Activated T-cell treated with anti-CD3 and anti-CD28 coated beads for 4 hours (primary cell): Measurements from ENCODE around the gene NRXN3.

ENCODE experiments used
- DNase-seq: peaks from one replicate; pipeline ENCODE4 v3.0.0-alpha.2; 2020

Gene NRXN3

GRCh38 chr14:79690960-79691359, 1520.8 kb downstream of the NRXN3 start:
- DNase-seq: no peak

- DNase-seq: no peak
Observed at GRCh38 chr14:79693935-79694334, 1523.8 kb downstream of the NRXN3 start.

GRCh38 chr14:79695307-79695706, 1525.1 kb downstream of the NRXN3 start:
- no peak for DNase-seq

- no peak for DNase-seq
Observed at GRCh38 chr14:79698298-79698711, 1528.1 kb downstream of the NRXN3 start.

GRCh38 chr14:79699206-79699605, 1529.0 kb downstream of the NRXN3 start:
- no peak for DNase-seq

- no peak for DNase-seq
Observed at GRCh38 chr14:79701371-79701770, 1531.2 kb downstream of the NRXN3 start.

GRCh38 chr14:79702197-79702596, 1532.0 kb downstream of the NRXN3 start:
- DNase-seq: no peak

GRCh38 chr14:79703209-79703608, 1533.0 kb downstream of the NRXN3 start:
- no peak for DNase-seq

- no peak for DNase-seq
Observed at GRCh38 chr14:79704041-79704807, 1534.1 kb downstream of the NRXN3 start.

GRCh38 chr14:79705126-79705894, 1535.1 kb downstream of the NRXN3 start:
- no peak for DNase-seq

- no peak for DNase-seq
Observed at GRCh38 chr14:79706382-79706781, 1536.2 kb downstream of the NRXN3 start.

GRCh38 chr14:79708426-79709388, 1538.5 kb downstream of the NRXN3 start:
- DNase-seq: no peak

- no peak for DNase-seq
Observed at GRCh38 chr14:79709573-79709972, 1539.4 kb downstream of the NRXN3 start.

- DNase-seq: no peak
Observed at GRCh38 chr14:79712302-79712950, 1542.3 kb downstream of the NRXN3 start.

- DNase-seq: no peak
Observed at GRCh38 chr14:79721399-79722084, 1551.4 kb downstream of the NRXN3 start.

GRCh38 chr14:79724934-79725717, 1555.0 kb downstream of the NRXN3 start:
- DNase-seq: no peak

- no peak for DNase-seq
Observed at GRCh38 chr14:79727900-79728299, 1557.7 kb downstream of the NRXN3 start.

GRCh38 chr14:79728331-79728730, 1558.2 kb downstream of the NRXN3 start:
- no peak for DNase-seq

- no peak for DNase-seq
Observed at GRCh38 chr14:79729731-79730130, 1559.6 kb downstream of the NRXN3 start.

- no peak for DNase-seq
Observed at GRCh38 chr14:79730196-79730595, 1560.0 kb downstream of the NRXN3 start.

GRCh38 chr14:79730953-79731352, 1560.8 kb downstream of the NRXN3 start:
- no peak for DNase-seq
